Measurements from ENCODE around the gene ELN.
"Not testable (repeated sequence)": the region's sequence is repeated elsewhere in the genome, so short reads cannot be mapped to it uniquely, and the experiment has no call there.

ELN gene

DNA sequence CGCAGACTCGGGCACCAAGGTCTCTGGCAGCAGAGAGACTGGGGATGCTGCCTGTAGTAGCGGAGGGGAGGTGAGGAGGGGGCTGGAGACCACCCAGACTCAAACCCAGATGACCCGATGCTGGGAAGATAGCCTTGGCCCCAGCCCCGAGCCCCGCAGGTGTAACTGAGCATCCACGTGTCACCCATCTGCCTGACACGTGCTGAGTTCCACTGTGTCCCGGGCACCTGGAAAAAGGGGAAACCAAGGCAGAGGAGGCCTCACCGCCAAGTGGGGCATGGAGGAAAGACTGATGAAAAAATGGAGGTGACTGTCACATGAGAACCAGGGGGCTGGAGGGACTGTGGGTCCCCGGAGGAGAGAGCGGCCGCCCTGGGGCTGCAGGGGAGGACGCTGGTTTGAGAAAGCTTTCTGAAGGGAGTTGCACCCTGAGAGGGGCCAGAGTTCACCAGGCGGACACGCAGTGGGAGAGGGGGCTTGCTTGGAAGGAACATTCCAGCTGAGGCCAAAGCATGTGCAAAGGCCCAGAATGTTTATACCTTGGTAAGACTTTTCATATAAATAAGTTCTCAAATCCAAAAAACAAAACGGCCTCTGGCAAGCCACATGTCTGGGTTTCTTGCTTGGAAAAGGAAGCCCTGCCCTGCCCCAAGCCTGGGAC is 27.4 kb upstream of the ELN start:
- in situ Hi-C loops (cut with MboI; ENCODE audit: low sequenced_read_pairs), result no loop called here

DNA sequence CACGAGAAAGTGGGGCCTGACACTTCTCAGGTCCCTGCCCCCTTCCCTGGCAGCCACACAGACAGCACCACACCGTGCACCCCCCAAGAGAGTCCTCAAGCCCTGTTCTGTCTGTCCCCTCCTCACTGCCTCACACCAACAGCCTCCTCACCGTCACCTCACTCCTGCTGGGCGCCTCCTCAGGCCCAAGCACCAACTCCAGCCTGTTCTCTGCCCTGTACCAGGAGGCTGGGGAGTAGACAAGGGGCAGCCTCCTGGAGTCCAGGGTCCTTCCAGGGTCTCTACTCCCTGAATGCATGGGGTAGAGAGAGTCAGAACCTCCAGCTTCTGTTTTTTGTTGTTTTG is 26.9 kb upstream of the ELN start:
- in situ Hi-C loops (cut with MboI; ENCODE audit: low sequenced_read_pairs), result no loop called here

DNA sequence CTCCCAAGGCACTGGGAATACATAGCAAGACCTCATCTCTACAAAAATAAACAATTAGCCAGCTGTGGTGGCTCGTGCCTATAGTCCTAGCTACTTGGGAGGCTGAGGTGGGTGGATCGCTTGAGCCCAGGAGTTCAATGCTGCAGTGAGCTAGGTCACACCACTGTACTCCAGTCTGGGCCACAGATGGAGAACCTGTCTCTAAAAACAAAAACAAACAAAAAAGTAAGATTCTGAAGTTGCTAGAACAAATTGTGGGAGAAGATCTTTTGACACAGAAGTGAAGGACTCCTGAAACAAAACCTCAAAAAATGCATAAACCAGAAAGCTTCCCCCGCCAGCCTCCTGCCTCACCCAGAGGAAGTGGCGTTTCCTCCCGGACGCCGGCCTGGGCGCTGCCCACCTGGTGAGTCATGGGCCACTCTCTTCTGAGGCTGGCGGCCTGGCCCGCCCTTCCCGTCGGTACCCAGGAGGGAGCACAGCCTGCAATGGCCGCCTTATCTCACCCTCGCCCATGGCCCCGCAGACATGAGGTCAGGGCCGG is 25.4 kb upstream of the ELN start:
- in situ Hi-C loops (cut with MboI; ENCODE audit: low sequenced_read_pairs), result no loop called here

DNA sequence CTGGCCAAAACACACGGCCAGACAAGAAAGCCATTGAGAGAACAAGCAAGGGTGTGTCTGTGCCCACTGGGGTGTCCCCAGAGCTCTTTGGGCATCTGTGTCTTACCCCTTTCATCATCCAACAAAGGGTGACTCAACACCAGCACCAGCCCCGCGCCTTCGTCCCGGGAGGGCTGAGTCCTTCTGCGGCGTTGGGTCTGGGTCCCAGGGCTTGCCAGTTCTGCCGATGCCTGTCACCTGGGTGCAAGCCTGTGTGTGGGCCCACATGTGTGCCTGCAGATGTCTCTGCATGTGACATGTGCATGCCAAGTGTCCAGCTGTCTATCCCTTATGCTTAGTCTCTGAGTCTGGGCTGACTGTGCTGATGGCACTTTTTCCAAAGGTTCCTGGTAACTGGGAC is 24.4 kb upstream of the ELN start:
- in situ Hi-C loops (cut with MboI; ENCODE audit: low sequenced_read_pairs), result no loop called here

DNA sequence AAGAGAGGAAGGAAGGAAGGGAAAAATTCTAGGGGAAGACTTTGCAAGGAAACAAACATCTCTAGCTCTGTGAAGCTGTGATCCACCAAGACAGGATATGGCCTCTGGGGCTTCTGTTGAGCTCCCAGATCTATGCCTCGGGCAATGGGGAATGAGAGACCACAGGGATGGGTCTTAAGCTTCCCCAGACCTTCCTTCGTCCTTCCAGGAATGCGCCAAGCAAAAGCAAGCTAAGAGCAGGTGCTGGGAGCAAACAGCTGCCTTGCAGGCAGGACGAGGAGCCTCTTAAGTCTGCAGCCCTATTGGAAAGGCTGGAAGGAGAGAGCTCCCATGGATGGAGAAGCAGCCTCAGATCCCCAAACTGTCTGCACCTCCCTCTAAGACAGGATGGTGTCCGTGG is 21.9 kb upstream of the ELN start:
- in situ Hi-C loops (cut with MboI; ENCODE audit: low sequenced_read_pairs), result no loop called here

DNA sequence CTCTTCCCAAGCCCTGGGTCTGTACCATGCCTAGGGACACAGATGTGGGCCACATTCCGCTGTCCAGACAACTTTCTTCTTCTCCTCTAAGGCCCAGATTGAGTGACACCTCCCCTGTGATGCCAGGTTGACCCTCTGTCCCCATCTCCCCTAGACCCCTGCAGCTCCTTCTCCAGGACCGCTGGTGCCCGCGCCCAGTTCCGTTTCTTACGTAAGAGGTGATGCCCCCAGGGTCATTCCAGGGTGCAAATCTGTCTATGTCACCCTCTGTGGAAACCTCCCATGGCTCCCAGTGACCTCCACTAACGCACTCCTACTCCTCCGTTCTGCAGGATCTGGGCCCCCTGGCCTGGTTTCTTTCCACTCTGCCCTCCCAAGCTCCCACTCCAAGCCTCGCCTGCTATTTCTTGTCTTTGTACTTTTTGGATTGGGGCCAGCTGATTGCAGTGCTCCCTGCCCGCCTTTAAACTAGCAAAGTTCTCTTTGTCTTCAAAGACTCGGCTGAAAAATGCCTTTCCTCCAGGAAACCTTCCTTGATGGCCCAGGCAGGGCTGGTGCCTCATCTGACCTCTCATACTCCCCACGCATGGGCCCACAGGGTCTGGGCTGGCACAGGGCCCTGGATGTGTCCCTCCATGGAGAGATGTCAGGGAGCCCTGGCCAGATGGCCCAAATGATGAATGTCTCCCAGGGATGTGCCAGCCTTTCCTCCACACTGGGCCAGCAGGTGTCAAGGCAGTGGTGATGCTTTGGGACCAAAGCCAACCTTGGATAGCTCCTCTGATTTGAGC is 21.3 kb upstream of the ELN start:
- in situ Hi-C loops (cut with MboI; ENCODE audit: low sequenced_read_pairs), result no loop called here

DNA sequence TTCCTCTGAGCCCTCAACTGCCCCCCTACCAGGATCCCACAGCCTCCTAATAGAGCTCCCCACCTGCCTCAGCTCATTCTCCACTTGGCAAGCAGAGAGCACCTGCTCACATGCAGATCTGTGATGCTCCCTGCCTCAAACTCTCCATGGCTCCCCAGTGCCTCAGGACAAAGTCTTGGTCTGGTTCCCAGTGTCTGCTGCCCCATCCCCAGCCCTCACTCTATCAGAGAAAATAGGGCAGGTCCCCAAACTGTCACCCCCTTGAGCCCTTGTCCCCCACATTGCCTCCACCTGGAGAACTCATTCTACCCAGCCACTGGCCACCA is 20.8 kb upstream of the ELN start:
- in situ Hi-C loops (cut with MboI; ENCODE audit: low sequenced_read_pairs), result no loop called here

DNA sequence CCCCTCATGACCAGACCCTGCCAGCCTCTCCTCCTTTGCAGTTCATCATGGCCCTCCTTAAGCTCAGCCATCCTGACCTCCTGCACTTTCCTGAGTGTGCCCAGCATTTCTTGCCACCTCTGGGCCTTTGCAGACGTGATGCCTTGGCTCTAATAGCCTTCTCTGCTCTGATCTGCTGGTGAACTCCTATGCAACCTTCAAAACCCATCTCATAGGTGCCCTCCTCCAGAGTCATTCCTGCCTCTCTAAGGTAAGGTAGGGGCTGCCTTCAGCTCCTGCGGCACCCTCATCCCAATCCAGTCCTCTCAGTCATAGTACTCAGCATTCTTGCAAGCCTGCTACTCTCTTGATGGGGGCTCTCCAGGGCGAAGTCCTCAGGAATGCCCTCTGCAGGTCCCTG is 19.3 kb upstream of the ELN start:
- in situ Hi-C loops (cut with MboI; ENCODE audit: low sequenced_read_pairs), result no loop called here

DNA sequence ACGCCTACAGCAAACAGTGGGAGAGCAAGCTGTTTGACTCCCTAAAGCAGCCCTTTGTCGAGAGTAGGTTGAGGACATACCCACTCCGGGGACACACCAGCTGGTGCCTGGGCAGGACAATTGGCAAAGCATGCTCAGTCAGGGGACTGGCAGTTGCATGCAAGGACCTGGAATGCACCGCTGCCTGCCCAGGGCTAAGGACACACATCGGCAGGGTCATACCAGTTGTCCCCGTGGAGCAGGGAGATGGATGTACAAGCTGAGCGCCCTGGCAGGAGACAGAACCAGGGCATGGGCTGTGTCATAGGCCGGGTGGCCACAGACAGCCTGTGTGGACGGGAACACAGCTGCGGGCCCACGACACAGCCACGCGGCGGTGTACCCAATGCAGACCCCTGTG is 18.3 kb upstream of the ELN start:
- in situ Hi-C loops (cut with MboI; ENCODE audit: low sequenced_read_pairs), result no loop called here

DNA sequence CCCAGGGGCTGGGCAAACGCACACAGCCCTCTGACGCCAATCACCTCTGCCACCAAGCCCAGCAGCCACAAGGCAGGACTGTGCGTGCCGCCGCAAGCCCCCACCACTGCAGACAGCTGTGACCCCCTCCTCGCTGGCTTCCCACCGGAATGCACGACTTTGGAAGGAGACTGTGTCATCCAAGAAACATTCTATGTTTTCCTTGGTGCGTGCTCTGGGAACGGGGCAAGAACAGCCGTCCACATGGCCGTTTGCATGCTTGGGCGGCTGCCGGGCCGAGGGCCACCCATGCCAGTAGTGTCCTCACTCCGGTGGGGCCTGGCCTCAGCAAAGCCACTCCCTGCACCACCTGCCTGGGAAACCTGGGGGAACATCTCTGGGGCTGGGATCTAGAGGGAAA is 17.6 kb upstream of the ELN start:
- in situ Hi-C loops (cut with MboI; ENCODE audit: low sequenced_read_pairs), result no loop called here

DNA sequence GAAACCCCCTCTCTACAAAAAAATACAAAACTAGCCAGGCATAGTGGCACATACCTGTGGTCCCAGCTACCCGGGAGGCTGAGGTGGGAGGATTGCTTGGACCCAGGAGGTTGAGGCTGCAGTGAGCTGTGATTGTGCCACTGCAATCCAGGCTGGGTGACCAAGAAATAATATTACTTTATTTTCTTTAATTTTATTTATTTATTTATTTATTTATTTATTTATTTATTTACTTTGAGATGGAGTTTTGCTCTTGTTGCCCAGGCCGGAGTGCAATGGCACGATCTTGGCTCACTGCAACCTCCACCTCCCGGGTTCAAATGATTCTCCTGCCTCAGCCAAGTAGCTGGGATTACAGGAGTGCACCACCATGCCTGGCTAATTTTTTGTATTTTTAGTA is 16.6 kb upstream of the ELN start:
- in situ Hi-C loops (cut with MboI; ENCODE audit: low sequenced_read_pairs), result not testable (repeated sequence)

DNA sequence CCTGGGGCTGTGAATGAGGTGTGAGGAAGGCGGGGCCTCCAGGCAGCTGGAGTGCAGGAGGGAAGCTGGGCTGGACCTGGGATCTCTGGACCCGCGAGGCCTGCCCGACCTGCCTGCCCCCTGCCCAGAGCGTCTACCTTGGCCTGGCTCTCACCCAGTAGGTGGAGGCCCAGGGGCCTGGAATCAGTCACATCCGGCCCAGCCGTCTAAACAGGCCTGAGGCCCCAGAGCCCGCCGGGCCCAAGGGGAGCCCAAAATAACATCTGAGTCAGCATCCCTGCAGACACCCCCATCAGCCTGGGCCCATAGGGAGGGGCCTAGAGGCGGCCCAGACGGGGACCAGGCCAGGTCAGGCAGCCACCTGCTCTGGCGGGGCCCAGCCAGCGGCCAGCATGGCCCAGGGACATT is 15.1 kb upstream of the ELN start:
- in situ Hi-C loops (cut with MboI; ENCODE audit: low sequenced_read_pairs), result no loop called here

DNA sequence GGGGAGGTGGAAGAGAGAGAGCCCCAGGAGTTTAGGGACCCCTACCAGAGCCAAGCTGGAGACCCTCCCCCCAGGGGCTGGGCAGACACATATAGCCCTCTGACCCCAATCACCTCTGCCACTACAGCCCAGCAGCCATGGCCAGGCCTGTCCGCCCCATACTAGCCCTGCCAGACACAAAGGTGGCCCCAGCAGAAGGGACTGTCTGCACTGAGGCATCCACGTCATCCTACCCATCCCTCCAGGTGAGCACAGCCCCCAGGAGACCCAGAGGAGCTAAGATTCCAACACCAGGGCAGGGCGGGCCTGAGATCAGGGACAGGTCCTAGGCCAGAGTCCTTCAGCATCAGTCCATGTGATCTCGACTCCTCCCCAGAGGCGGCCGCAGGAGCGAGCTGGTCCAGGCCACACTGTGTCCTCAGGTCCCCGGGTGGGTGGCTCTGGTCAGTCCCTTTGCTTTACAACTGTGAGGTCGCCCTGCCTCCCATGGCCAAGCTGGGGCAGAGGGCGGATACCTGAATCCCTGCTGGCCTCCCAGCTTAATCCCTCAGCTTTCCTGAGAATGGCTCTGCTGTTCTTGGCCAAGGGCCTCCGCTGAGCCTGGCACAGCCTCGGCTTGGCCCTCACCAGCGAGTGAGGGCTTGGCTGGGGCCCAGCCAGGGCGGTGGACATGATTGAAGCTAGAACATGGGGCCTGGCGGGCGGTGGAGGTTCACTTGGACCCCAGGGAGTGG is 14.3 kb upstream of the ELN start:
- in situ Hi-C loops (cut with MboI; ENCODE audit: low sequenced_read_pairs), result no loop called here

DNA sequence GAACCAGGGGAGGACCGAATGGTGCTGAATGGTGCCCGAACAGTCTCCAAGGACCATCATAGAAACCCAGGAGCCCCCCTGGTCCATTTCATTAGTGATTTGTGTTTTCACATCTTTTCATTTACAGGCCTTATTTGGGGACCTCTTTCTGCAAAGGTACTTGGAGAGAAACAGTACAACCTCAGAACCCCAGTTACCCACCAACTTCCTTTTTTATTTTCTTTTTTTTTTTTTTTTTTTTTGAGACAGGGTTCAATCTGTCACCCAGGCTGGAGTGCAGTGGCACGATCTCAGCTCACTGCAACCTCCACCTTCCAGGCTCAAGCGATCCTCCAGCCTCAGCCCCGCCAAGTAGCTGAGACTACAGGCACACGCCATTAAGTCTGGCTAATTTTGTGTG is 13.0 kb upstream of the ELN start:
- in situ Hi-C loops (cut with MboI; ENCODE audit: low sequenced_read_pairs), result no loop called here

DNA sequence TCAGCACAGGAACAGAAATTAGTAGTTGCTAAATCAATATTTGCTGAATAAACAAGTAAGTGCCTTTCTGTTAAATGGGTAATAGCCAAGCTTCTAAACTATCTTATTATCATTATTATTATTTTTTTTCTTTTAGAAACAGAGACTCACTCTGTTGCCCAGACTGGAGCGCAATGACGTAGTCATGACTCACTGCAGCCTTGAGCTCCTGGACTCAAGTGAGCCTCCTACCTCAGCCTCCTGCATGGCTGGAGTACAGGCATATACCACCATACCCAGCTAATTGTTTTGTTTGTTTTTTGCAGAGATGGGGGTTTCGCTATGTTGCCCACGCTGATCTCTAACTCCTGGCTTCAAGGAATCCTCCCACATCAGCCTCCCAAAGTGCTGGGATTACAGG is 12.3 kb upstream of the ELN start:
- in situ Hi-C loops (cut with MboI; ENCODE audit: low sequenced_read_pairs), result no loop called here

DNA sequence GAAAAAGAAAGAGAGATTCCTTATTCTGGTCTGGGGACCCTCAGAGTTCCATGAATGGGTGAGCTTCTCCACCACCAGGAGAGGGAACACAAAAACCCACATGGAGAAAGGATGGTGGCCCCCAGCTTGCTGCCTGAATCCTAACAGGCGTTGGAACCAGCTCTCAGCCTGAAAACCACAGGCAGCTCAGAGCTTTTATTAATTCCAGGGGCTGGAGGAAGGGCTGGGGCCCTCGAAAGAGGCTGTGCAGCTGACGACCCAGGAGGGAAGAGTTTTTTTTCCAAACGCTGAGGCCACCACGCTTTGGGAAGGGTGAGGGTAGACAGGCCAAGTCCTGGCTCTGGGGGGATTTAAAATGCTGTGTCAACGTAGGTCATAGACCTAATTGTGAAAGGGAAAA is 10.8 kb upstream of the ELN start:
- in situ Hi-C loops (cut with MboI; ENCODE audit: low sequenced_read_pairs), result no loop called here

DNA sequence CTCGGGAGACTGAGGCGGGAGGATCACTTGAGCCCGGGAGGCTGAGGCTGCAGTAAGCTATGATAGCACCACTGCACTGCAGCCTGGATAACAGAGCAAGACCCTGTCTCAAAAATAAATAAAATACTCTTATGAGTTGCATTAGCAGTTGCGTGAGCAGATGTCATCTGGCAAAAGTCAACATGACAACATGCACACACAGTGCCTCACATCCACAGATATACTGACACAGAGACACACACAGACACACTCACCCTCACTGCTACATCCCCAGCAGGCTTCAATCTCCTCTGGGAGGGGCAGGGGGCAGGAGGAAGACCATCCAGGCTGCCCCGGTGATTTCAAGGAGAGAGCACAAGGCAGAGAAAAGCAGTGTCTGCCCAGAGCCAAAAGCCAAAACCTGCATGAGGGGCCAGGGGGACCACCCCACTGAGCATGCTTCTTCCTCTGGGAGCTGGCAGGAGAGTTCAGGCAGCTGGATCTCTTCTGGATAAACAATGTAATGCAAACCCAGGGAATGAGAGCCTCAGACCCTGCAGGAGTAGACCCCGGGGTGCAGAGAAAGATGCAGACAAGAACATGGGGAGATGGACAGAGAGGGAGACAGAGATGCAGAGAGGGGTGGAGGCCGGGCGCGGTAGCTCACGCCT is 9.6 kb upstream of the ELN start:
- in situ Hi-C loops (cut with MboI; ENCODE audit: low sequenced_read_pairs), result no loop called here

DNA sequence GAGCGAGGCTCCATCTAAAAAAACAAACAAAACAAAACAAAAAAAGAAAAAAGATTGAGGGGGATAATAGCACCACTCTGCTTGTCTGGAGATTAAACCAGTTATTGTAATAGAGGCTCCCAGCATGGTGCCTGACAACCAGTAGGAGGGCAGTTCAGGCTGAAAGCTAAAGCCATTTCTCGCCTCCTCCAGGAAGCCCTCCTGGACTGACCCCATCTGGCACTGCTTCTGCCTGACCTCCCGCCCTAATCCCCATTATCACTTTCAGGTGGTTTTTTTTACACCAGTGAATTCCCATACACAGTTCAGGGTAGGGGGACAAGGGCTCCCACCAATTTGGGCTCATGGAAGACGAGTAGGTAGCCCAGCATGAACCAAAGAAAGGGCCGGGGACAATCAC is 8.8 kb upstream of the ELN start:
- in situ Hi-C loops (cut with MboI; ENCODE audit: low sequenced_read_pairs), result no loop called here

DNA sequence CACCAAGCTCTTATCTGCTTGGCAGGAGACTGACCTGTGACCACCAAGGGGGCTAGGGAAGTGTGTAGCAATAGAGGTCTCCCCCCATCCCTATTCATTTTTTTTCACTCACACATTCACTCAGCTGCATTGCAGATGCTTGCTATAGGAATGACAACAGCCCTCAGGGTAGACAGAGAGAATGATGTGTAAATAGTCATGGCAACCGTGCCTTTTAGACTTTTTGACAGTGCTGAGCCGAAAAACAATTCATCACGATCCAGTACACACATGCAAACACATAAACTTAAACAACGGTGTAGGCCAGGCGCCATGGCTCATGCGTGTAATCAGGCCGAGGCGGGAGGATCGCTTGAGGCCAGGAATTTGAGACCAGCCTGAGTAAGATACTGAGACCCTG is 7.6 kb upstream of the ELN start:
- in situ Hi-C loops (cut with MboI; ENCODE audit: low sequenced_read_pairs), result loop anchor here (10.0 kb wide), 1 partner anchor 156 kb away; the partner anchor contains the start of gene TMEM270

DNA sequence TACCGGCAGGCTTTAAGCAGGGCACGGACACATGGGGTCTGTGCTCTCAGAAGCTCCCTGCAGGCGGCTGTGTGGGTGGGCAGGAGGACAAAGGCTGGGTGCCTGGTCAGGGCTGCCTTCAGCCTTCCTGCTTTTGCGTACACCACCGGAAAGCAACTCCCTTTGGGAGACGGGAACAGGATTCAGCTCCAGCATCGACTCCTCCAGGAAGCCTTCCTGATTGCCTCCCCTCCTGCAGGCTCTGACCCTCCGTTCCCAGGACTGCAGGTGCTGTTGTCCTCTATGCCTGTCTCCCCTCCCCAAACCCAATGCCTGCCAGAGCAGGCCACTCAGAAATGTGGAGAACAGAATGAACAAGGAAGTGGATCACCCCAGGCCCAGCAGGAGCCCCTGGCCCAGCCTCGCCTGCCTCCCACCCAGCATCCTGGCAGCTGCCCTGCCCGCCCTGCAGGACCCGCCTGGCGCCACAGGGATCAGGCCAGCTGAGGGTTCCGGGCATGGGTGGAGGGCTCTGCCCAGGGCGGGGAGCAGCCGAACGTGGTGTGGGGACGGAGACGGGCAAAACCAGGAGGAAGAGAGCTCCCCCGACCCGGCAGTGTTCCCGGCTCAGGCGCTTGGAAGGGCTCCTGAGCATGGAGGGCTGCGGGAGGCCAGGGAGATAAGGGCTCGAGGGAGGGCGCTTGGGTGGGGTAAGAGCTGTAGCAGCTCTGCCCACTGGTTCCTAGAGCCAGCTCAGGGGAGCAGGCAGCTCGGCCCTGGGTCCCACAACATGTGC is 6.2 kb upstream of the ELN start:
- in situ Hi-C loops (cut with MboI; ENCODE audit: low sequenced_read_pairs), result loop anchor here (10.0 kb wide), 1 partner anchor 157 kb away; the partner anchor contains the start of gene TMEM270

DNA sequence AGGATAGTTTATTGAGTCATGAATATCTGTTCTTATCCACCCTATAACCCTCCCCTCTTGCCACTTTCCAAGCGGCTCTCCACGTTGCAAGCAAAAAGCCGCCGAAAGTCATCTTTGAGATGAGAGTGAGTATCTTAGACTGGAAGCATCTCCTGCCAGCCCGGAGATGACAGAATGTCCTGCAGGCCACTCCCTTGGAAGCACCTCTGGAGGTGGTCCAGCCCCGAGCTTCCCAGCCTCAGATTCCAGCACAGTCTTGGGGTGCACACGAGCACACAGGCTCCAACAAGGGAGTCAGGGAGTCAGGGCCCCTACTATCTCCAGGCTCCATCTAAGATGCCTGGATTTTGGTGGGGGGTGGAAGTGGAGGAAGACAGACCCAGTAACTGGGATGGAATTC is 5.5 kb upstream of the ELN start:
- in situ Hi-C loops (cut with MboI; ENCODE audit: low sequenced_read_pairs), result loop anchor here (10.0 kb wide), 1 partner anchor 158 kb away; the partner anchor contains the start of gene TMEM270
